GM12875 (cell line): ENCODE measurements around the gene FMNL2.

Experiments used
- H3K4me3 ChIP-seq: one replicate; pipeline ENCODE4 v1.5.1; 2011; ENCODE audit warnings: low read depth, low read length, control low read depth
- CTCF ChIP-seq: IDR thresholded peaks from 2 replicates; pipeline ENCODE4 v1.5.1; 2011; ENCODE audit warnings: low read depth, mild to moderate bottlenecking, control low read depth, inconsistent platforms, low read length, moderate library complexity, borderline replicate concordance; ENCODE audit not compliant: insufficient read depth

FMNL2 gene

GRCh38 chr2:152453129-152453911, 118.3 kb downstream of the FMNL2 start:
- H3K4me3 ChIP-seq, result no peak overlapping the region
- no peak for TF ChIP-seq CTCF

GRCh38 chr2:152454371-152454770, 119.4 kb downstream of the FMNL2 start:
- no peak for TF ChIP-seq CTCF
- no peak overlapping the region for H3K4me3 ChIP-seq

GRCh38 chr2:152454960-152455359, 120.0 kb downstream of the FMNL2 start:
- no peak overlapping the region for H3K4me3 ChIP-seq
- TF ChIP-seq CTCF, result no peak

- no peak overlapping the region for H3K4me3 ChIP-seq
- TF ChIP-seq CTCF, result no peak
These were observed 120.8 kb downstream of the FMNL2 start for GRCh38 chr2:152455738-152456137.

GRCh38 chr2:152456262-152456661, 121.3 kb downstream of the FMNL2 start:
- H3K4me3 ChIP-seq, result no peak overlapping the region
- no peak for TF ChIP-seq CTCF

GRCh38 chr2:152458441-152458940, 123.5 kb downstream of the FMNL2 start:
- H3K4me3 ChIP-seq, result no peak overlapping the region
- TF ChIP-seq CTCF, result no peak

- no peak overlapping the region for H3K4me3 ChIP-seq
- TF ChIP-seq CTCF, result no peak
These were observed 124.1 kb downstream of the FMNL2 start for GRCh38 chr2:152459091-152459490.
